GM12874 (cell line): ENCODE measurements around the gene STMP1.

Source experiments
- CTCF ChIP-seq: IDR thresholded peaks from 2 replicates; pipeline ENCODE4 v1.5.1; 2011; ENCODE audit warnings: low read depth, mild to moderate bottlenecking, control low read depth, low read length, moderate library complexity; ENCODE audit not compliant: insufficient read depth

Gene STMP1

GRCh38 chr7:135707570-135707966 lies 45.3 kb downstream of the STMP1 start:
- no peak for TF ChIP-seq CTCF

GRCh38 chr7:135708041-135708440 lies 45.7 kb downstream of the STMP1 start:
- TF ChIP-seq CTCF: no peak

GRCh38 chr7:135709508-135709907 lies 47.2 kb downstream of the STMP1 start:
- no peak for TF ChIP-seq CTCF

- TF ChIP-seq CTCF: peak; percentile 70
Observed at GRCh38 chr7:135710417-135711138, 48.3 kb downstream of the STMP1 start.

- no peak for TF ChIP-seq CTCF
Observed at GRCh38 chr7:135711139-135711469, 48.8 kb downstream of the STMP1 start.

- TF ChIP-seq CTCF: no peak
Observed at GRCh38 chr7:135712182-135712782, 50.0 kb downstream of the STMP1 start.

GRCh38 chr7:135712796-135713195 lies 50.5 kb downstream of the STMP1 start:
- no peak for TF ChIP-seq CTCF
